SKM-1 (cell line): ENCODE measurements around the gene COQ6.
"Not testable (repeated sequence)": the region's sequence is repeated elsewhere in the genome, so short reads cannot be mapped to it uniquely, and the experiment has no call there.

Source experiments
- DNase-seq: peaks from one replicate; lab custom pipeline; 2025; ENCODE audit not compliant: unreplicated experiment; lab: John Stamatoyannopoulos, UW

COQ6 gene

DNA sequence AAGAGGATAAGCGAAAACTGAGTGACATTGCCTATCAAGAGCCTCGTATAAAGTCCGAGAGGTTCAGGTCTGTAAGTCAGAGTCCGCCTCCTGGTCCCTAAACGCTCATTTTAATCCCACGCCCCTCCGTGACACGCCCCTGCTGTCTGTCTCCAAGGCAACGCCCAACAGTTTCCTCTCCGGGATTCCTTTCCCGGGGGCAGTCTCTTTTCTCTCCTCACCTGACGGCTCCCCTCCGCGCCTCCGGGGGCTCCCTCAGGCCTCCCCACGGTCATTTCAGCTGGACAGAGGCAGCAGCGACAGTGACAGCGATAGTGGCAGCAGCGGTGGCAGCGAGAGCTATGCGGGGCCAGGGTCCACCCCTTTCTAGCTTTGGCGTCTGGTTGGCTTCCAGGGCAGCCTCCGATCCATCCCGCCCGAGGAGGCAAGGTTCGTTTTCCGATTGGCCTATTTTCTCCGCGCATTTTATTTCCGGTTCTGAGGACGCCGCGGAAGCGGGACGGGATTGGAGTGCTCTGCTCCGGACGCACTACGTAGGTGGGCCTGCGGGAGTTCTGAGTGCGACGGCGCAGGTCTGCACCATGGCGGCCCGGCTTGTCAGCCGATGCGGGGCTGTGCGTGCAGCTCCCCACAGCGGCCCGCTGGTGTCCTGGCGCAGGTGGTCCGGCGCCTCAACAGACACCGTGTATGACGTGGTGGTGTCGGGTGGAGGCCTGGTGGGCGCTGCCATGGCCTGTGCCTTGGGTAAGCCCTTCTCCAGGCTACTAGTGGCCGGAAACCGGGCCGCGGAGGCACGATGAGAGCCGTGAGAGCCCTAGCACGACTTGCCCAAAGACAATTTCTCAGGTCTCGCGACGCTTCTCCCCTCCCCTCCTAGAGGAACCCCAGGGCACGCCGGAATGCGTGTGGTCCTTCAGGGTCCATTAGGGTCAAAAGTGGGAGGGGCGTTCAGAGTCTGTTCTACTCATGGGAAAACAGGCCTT, at the start of gene COQ6, which contains the start of gene FAM161B:
TSS of gene COQ6 (plus strand) at position 551 of the 983 bp plus-strand sequence. CDS start at position 582, 31 bp downstream.
TSS of gene FAM161B (minus strand) at position 343 of the 983 bp plus-strand sequence. CDS start at position 275, 68 bp downstream.
- peak; percentile 68 for DNase-seq

DNA sequence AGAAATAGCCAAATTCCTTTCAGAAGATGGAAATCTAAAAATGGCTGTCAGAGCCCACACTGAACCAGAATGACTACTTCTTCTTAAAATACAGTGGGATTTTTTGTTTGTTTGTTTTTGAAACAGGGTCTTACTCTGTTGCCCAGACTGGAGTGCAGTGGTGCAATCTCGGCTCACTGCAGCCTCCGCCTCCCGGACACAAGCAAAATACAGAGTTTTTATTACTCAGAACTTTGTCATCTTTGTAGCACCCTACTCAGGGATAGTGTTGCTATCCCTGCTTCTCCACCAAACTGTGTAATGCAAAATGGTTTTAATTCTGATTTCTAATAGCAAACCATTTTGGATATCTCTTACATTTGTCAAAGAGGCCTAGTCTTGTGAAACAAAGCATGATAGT, 47.1 kb upstream of the COQ6 start:
- no peak for DNase-seq

DNA sequence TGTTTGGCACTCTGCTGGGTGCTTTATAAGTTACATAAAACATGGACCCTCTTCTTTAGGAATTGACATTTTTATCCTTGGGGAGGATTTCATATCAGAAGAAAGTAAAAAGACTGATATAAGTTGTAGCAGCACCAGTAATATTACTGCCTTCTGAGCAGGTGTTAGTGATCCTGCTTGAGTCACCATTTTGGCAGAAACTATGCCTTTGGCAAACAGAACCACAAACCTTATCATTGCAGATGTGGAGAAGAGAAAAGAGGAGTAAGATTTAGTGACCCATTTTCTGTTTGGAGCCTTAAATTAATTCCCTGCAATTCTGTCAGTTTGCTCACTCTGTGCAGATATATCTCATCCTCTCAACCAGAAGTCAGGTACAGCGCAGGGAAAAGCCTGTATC, 40.4 kb upstream of the COQ6 start:
- no peak for DNase-seq

DNA sequence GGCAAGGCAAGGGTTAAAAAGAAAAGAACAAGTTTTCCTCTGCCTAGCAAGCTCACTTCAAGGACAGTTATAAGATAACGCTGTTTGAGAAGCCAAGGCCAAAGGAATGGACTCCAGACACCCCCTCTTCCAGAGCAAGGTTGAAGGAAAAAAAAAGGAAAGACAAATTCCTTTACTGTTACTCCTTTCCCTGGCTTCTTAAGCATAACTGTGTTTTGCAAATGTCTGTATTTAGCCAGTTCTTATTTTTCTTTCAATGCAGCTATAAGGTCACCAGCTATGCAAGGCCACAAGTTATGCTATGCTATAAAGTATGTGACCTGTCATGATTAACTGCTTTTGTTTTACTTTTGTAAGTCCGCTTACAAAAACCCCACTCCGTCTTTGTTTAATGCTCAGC, 36.8 kb upstream of the COQ6 start:
- no peak for DNase-seq

DNA sequence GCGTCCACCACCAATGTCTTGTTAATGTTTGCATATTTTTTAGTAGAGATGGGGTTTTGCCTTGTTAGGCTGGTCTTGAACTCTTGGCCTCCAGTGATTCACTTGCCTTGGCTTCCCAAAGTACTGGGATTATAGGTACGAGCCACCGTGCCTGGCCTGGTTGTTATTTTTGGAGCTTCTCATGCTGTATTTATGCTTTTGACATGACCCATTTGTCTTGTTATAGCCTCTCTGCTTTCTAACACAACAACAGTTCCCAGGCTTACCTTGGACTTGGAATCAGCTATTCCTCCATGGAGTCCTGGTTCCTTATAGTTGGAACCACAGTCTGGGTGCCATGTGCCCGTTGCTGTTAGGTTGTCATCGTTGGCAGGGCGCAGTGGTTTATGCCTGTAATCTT, 33.8 kb upstream of the COQ6 start:
- DNase-seq: no peak

DNA sequence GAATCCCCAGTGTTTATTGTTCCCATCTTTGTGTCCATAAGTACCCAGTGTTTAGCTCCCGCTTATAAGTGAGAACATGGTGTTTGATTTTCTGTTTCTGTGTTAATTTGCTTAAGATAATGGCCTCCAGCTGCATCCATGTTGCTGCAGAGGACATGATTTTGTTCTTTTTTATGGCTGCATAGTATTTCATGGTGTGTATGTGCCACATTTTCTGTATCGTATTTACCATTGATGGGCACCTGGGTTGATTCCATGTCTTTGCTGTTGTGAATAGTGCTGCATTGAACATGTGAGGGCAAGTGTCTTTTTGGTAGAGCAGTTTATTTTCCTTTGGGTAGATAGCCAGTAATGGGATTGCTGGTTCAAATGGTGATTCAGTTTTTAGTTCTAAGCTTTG, 30.6 kb upstream of the COQ6 start:
- DNase-seq: not testable (repeated sequence)

DNA sequence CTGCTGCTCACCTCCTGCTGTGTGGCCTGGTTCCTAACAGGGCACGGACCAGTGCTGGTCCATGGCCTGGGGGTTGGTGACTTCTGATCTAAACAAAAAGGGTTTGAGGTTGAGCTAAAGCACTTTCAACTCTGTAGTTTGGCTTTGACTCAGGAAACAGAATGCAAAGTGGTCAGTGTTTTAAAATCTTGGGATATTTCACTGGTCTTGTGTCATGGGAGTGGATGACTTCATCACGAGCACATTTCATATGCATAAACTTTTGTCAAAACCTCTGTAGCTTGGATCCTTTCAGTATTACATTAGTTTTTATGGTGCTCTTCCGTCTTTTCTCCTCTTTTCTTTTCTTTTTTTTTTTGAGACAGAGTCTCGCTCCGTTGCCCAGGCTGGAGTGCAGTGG, 25.8 kb upstream of the COQ6 start:
- no peak for DNase-seq

DNA sequence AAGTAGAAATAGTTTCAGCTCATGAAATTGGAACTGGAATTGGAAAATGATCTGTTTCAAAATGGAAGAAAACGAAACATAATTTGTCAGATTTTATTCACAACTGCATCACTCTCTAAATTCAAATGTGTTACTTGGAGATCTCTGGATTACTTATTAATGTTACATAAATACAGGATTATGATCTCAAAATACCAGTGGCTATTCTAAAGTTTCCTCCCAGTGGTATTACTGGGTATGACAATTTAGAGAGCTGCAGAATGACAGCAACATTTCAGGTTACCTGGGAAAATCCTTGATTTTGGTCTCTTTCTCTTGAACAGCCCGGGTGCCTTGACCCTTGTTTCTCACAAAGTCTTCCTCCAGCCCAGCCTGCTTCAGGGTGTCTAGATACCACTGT, 14.4 kb upstream of the COQ6 start:
- DNase-seq: no peak

DNA sequence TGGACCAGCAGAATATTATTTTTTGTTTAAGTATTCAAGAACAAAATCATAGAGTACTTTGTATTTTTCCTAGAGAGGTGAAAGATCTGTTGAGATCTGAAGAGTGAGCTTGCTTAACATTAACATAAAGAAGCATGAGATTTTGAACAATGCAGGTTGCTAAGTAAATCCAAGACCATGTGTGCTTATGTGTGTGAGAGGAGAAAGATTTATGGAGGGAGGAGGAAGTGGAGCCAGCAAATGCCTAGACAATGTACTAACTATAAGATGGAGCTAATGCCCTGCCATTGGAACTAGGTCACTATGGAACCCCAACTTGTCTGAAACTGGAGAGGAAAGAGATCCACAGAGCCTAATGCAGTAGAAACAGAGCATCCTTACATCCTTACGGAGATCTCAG, 13.6 kb upstream of the COQ6 start:
- no peak for DNase-seq

DNA sequence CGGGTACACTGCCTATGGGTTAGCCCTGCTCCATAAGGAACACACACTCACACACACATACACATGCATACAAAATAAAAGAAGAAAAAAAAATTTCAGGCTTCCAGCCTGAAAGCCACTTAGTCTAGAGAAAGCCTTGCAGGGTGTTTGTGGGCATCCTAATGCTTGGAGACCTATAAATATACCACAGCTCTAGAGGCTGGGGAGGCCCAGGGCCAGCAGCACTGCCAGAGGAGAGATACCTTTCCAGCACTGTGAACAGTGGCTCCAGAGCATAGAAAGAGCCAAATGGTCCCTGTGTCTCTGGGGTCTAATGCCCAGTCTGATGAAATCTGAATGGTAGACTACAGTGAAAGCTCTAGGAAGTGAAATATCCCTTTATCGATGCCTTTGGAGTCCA, 13.1 kb upstream of the COQ6 start:
- no peak for DNase-seq

DNA sequence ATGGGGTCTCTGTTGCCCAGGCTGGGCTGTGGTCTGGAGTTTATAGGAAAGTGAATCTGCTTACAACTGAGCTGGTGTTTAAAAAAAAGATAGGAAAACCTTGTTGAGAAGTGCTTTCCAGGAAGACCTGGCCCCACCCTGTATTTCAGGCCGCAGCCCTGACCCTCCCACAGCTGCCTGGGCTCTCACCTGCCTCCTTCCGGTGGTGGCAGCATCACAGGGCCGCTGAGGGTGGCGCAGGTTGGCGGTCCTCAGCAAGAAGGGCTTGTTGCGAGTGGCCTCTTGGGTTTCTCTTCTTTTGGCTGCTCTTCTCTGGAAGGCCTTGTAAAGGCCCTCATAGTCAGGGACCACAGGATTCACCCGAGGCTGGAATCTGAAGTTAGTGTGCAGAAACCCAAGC, 7.9 kb upstream of the COQ6 start:
- DNase-seq: no peak

DNA sequence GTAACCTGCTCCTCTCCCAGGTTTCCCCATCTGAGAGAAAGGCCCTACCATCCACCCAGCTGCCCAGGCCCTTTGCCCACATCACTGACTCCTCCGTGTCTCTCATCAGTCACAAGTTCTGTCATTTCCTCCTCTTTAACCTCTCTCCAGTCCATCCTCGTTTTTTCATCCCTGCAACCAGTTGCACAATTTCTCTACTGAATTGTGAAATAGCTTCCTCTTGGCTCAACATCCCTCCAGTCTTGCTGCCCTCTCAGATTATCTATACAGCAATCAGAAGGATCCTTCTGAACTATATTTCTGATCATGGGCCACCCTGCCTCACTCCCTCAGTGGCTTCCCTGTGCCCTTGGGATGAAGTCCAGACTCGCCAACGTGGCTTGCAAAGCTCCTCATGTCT, 7.0 kb upstream of the COQ6 start:
- DNase-seq: peak; percentile 70

DNA sequence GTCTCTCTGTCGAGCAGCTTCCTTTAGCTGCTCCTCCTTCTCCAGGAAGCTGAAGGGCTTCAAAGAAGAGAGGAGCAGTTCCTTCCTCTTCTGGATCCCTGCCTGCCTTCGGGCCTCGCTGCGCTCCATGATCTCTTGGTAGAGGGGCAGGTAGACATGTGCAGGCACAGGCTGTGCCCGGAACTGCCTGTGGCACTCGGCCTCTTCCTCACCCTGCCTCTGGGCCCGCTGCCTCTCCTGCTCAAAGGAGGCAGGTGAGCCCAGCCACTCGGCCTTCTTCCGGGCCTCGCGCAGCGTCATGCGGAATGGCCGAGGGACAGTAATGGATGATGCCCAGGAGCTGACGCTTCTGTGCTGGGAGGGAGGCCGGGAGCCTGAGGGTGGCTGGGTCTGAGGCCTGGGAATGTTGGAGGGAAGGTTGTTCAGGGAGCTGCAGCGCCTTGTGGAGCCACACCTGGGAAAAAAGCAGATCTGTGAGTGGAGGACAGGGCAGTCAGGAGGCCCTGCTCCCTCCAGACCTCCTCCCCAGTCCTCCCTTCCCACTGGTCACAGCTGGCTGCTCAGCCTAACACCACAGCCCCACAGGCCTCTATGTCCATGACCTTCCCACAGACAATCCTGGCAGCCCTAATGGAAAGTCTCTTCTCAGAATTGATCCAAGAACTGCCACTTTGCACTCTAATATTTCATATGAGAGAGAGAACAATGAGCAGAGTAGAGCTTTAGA, 5.5 kb upstream of the COQ6 start:
- DNase-seq: no peak

DNA sequence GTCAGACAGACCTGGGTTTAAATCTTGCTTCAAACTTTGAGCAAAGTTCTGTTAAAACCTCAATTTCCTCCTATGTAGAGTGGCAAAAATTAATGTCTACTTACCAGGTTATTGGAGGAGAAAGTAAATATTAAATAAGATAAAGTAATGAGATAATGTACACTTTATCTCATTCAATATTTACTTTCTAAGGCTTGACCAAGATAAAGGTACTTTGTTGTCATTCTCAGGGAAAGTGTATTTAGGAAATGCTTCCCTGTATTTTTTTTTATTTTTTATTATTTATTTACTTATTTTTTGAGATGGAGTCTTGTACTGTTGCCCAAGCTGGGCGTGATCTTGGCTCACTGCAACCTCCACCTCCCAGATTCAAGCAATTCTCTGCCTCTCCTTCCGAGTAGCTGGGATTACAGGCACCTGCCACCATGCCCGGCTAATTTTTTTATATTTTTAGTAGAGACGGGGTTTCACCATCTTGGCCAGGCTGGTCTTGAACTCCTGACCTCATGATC, 4.9 kb upstream of the COQ6 start:
- DNase-seq: no peak

DNA sequence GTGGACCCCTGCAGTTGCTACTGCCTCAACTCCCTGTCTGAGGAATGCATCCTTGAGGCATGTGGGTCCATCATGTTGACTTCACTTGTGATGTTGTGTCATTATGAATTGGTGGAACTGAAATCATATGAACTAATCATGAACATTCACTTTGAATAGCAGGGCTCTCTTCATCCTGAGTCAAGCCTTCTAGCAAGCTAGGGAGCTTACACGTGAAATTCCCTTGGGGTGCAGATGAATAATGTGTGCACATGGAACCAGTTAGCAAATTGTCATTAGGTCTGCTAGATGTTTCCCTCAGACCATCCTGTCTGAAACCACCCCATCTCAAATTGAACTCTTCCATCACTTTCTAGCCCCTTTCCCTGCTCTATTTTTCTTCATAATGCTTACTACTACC, 3.6 kb downstream of the COQ6 start:
- no peak for DNase-seq

DNA sequence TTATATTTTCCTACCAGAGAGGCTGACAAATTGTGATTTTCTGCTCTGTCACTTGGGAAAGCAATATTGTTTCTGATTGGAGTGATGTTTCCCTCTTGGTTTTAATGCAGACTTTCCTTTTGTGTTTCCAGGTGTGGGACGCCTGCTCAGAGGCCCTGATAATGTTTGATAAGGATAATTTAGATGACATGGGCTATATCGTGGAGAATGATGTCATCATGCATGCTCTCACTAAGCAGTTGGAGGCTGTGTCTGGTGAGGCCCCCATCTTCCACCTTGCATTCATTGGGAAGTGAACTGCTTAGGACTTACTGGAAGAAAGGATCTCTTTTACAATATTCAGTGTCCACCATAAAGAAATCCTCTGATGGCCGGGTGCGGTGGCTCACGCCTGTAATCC, 5.6 kb downstream of the COQ6 start:
- DNase-seq: no peak

DNA sequence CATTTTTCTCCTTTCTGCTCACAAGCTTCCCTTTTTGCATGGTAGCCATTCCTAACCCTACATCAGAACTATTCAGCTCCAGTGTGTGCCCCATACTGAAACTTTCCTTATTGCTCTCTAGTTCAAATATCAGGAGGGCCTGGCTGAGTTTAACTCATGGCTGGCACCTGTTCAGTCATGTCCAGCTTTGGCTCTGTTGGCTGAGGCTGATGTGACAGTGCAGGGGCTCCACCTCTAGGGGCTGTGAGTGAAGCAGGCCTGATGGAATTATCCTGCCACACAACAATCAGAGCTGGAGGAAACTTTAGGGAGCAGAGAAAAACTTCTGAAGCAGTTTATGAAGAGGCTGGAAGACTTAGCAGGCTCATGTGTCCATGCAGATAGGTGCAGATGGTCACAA, 8.5 kb downstream of the COQ6 start:
- no peak for DNase-seq

DNA sequence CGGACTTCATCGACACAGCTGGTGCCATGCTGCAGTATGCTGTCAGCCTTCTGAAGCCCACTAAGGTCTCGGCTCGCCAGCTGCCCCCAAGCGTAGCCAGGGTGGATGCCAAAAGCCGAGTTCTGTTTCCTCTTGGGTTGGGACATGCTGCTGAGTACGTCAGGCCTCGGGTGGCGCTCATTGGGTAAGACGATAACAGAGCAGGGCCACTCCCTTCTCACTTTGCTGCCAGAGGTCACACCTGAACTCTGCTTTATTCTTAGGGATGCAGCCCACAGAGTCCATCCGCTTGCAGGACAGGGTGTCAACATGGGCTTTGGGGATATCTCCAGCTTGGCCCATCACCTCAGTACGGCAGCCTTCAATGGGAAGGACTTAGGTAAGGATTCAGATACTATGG, 11.1 kb downstream of the COQ6 start:
- no peak for DNase-seq

DNA sequence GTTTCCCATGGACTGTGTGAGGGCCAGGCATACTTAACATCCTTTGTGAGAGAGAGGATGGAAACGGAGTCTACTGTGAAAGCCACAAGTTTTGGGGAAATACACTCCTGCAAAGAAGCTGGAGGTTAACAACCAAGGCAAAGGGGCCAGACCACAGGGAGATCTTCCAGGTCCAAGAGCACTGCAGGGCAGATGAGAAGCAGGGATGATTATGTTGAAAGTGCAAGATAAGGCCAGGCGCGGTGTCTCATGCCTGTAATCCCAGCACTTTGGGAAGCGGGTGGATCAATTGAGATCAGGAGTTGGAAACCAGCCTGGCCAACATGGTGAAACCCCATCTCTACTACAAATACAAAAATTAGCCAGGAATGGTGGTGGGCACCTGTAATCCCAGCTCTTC, 15.1 kb downstream of the COQ6 start:
- no peak for DNase-seq

DNA sequence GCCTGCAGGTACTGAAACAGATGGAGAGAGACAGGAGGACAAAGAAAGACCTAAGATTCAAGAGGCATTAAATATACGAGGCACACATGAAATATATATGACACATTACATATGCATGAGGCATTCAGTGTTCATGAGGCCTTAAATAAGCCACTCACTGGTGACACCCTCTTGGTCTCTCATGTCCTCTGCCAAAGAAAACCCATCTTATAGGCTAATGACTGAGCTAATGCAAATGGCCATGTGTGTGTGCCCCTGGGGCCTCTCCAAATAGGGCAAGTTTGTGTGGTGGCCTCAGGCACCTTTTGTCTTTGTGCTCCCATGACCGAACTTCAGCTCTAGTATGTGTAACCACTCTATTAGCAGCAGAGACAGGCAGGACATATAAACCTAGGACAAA, 18.8 kb downstream of the COQ6 start:
- no peak for DNase-seq

DNA sequence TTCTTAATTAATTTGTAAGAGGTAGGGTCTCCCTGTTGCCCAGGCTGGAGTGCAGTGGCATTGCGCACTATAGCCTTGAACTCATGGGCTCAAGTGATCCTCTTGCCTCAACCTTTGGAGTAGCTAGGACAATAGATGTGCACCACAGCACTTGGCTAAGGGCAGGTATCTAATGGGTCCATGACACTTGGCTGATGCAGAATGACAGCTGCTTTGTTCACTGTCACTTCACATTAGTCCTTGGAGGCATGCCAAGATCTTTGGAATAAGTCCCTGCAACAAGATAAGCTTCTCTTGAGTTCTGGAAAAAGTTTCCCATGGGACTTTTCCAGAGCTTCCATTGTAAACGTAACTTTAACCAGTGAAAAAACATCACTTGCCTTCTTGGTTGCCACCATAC, 23.4 kb downstream of the COQ6 start:
- DNase-seq: no peak

DNA sequence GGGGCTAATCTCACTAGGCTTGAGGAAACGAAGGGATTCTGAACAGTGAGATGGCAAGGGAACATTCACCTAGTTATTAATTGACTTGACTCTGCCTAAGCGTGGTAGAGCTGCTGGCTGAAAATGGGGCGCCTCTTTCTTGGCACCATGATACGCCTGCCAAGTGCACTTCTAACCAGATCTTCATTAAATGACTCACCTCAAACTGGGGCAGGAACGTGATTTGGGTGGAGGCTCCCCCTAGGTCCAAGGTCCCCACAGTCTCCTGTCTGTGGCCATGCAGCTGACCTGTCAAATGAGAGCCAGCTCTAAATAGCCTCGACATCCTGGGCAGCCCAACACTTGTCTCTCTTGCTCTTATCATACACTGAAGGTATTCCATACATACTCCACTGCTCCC, 26.0 kb downstream of the COQ6 start:
- DNase-seq: no peak
